ENCODE measurements around the gene CFHR3. TPM values are rescaled to one million over a fixed set of nuclear protein-coding genes. Genes with fewer than 3 reads are reported as not detected.

CFHR3 gene
- total RNA-seq, 1 experiment from 2014 or later = 0.24 TPM

DNA sequence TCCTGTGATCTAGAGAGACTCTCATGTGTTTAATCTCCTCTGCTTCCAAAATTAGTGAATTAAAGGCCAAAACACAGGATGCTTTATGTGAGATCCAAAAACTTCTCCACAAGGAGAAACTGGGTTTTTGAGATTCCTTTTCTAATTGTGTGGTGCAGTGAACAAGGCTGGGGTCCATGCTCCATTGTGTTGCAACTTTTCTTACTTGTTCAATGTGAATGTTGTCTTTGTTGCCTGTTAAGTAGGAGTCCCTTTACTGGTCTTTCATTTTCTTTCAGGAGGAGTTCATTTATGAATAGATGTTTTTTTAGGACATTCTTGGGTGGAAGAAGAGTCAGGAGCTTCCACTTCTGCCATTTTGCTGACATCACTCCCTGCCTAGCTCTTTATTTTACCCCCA lies 40.6 kb upstream of the CFHR3 start (continued):
- TF ChIP-seq, protein P1, sequence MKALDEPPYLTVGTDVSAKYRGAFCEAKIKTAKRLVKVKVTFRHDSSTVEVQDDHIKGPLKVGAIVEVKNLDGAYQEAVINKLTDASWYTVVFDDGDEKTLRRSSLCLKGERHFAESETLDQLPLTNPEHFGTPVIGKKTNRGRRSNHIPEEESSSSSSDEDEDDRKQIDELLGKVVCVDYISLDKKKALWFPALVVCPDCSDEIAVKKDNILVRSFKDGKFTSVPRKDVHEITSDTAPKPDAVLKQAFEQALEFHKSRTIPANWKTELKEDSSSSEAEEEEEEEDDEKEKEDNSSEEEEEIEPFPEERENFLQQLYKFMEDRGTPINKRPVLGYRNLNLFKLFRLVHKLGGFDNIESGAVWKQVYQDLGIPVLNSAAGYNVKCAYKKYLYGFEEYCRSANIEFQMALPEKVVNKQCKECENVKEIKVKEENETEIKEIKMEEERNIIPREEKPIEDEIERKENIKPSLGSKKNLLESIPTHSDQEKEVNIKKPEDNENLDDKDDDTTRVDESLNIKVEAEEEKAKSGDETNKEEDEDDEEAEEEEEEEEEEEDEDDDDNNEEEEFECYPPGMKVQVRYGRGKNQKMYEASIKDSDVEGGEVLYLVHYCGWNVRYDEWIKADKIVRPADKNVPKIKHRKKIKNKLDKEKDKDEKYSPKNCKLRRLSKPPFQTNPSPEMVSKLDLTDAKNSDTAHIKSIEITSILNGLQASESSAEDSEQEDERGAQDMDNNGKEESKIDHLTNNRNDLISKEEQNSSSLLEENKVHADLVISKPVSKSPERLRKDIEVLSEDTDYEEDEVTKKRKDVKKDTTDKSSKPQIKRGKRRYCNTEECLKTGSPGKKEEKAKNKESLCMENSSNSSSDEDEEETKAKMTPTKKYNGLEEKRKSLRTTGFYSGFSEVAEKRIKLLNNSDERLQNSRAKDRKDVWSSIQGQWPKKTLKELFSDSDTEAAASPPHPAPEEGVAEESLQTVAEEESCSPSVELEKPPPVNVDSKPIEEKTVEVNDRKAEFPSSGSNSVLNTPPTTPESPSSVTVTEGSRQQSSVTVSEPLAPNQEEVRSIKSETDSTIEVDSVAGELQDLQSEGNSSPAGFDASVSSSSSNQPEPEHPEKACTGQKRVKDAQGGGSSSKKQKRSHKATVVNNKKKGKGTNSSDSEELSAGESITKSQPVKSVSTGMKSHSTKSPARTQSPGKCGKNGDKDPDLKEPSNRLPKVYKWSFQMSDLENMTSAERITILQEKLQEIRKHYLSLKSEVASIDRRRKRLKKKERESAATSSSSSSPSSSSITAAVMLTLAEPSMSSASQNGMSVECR (CRISPR knock-in tag; IDR thresholded peaks at IDR 0.05; ENCODE audit: borderline replicate concordance) = no peak
- no peak for TF ChIP-seq NR2C2 (CRISPR knock-in tag; IDR thresholded peaks at IDR 0.05)
- no peak for TF ChIP-seq NFYB (CRISPR knock-in tag; conservative IDR thresholded peaks at IDR 0.05; ENCODE audit: low read depth)
- no peak for TF ChIP-seq ATF1 (CRISPR knock-in tag; IDR thresholded peaks at IDR 0.05)
- no peak for TF ChIP-seq SMAD4 (CRISPR knock-in tag; IDR thresholded peaks at IDR 0.05)
- no peak for TF ChIP-seq ATF3 (CRISPR knock-in tag; conservative IDR thresholded peaks at IDR 0.05)
- TF ChIP-seq SP1 (CRISPR knock-in tag; conservative IDR thresholded peaks at IDR 0.05) = no peak
- no peak for TF ChIP-seq ESRRA (CRISPR knock-in tag; IDR thresholded peaks at IDR 0.05; ENCODE audit: borderline replicate concordance)
- no peak for TF ChIP-seq ETV6 (CRISPR knock-in tag; IDR thresholded peaks at IDR 0.05)

DNA sequence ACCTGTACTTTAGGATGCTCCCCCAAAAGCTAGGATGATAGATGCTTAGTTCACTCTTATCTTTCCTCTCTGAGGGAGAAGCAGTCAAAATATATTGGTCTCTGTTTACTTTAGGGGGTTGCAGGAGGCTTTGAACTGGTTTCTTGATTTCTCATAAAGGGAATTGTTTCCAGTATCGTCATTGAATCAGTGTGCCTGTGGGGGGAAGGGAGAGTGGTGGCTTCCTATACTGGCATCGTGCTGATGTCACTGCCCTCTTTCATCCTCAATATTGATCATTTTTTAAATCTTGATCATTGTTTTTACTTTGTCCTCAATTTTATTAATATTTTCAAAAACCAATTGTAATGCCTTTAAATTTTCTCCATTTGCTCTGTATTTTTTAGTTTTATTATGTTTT lies 40.2 kb upstream of the CFHR3 start:
- DNase-seq (ENCODE audit: low spot score) = no peak
- H3K4me1 Mint-ChIP-seq = 0 out of 2 replicates have a peak, but pooled peaks cover 5% of the 10 kb centered on the region
- no peak overlapping the region for H3K27ac Mint-ChIP-seq
- CTCF ChIA-PET = no interaction called here
- ATAC-seq = no peak
- H3K9me3 Mint-ChIP-seq = peaks cover 31% of the 10 kb centered on the region
- peaks cover 15% of the 10 kb centered on the region for H3K36me3 Mint-ChIP-seq
- H3K4me3 Mint-ChIP-seq = no peak overlapping the region
- no peaks in the 10 kb centered on the region for H3K27me3 Mint-ChIP-seq (ENCODE audit: low read depth)
- TF ChIP-seq, protein P2, sequence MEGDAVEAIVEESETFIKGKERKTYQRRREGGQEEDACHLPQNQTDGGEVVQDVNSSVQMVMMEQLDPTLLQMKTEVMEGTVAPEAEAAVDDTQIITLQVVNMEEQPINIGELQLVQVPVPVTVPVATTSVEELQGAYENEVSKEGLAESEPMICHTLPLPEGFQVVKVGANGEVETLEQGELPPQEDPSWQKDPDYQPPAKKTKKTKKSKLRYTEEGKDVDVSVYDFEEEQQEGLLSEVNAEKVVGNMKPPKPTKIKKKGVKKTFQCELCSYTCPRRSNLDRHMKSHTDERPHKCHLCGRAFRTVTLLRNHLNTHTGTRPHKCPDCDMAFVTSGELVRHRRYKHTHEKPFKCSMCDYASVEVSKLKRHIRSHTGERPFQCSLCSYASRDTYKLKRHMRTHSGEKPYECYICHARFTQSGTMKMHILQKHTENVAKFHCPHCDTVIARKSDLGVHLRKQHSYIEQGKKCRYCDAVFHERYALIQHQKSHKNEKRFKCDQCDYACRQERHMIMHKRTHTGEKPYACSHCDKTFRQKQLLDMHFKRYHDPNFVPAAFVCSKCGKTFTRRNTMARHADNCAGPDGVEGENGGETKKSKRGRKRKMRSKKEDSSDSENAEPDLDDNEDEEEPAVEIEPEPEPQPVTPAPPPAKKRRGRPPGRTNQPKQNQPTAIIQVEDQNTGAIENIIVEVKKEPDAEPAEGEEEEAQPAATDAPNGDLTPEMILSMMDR (IDR thresholded peaks at IDR 0.05) = no peak
- TF ChIP-seq TEAD4 (CRISPR knock-in tag; IDR thresholded peaks at IDR 0.05) = no peak
- TF ChIP-seq FOXK1 (CRISPR knock-in tag; IDR thresholded peaks at IDR 0.05) = no peak
- no peak for TF ChIP-seq ZNF416 (CRISPR knock-in tag; IDR thresholded peaks at IDR 0.05)
- no peak for TF ChIP-seq ETV6 (CRISPR knock-in tag; IDR thresholded peaks at IDR 0.05)
- TF ChIP-seq ZNF281 (CRISPR knock-in tag; IDR thresholded peaks at IDR 0.05) = no peak
- POLR2A ChIA-PET = no interaction called here

GRCh38 chr1:196738730-196739129 lies 35.9 kb upstream of the CFHR3 start:
- TF ChIP-seq ZNF317 (CRISPR knock-in tag; IDR thresholded peaks at IDR 0.05; ENCODE audit: borderline replicate concordance, low read depth) (no peak), TEAD4 (CRISPR knock-in tag; IDR thresholded peaks at IDR 0.05) (no peak), CREM (CRISPR knock-in tag; IDR thresholded peaks at IDR 0.05) (no peak), ZNF121 (CRISPR knock-in tag; IDR thresholded peaks at IDR 0.05) (no peak), ZNF396 (CRISPR knock-in tag; IDR thresholded peaks at IDR 0.05; ENCODE audit: borderline replicate concordance) (no peak), E2F4 (CRISPR knock-in tag; IDR thresholded peaks at IDR 0.05; ENCODE audit: borderline replicate concordance, low read depth) (no peak), CDX4 (CRISPR knock-in tag; IDR thresholded peaks at IDR 0.05; ENCODE audit: borderline replicate concordance) (no peak), ZNF512 (CRISPR knock-in tag; IDR thresholded peaks at IDR 0.05; ENCODE audit: borderline replicate concordance) (no peak), FOXP1 (CRISPR knock-in tag; IDR thresholded peaks at IDR 0.05; ENCODE audit: borderline replicate concordance) (no peak)
- POLR2A ChIA-PET = no interaction called here
- Mint-ChIP-seq H3K36me3 (peaks cover 19% of the 10 kb centered on the region), H3K4me3 (no peak overlapping the region), H3K9me3 (peaks cover 35% of the 10 kb centered on the region), H3K27me3 (ENCODE audit: low read depth) (no peaks in the 10 kb centered on the region), H3K27ac (no peak overlapping the region), H3K4me1 (peaks cover 5% of the 10 kb centered on the region; the same call in 1 of the 2 replicates)
- ATAC-seq = no peak
- CTCF ChIA-PET = no interaction called here
- DNase-seq (ENCODE audit: low spot score) = no peak

Data from WTC11 (cell line).